IMR-90 (cell line): ENCODE measurements around the gene ZBTB44. TPM values are rescaled to one million over a fixed set of nuclear protein-coding genes. Genes with fewer than 3 reads are reported as not detected.

ENCODE experiments used
- ATAC-seq: fragments of 200-7000 bp; cut with Tn5 transposase; 2 replicates; pipeline ENCODE4 v1.9.1; 2020; ENCODE audit warnings: low read depth, mild to moderate bottlenecking, moderate library complexity
- BruUV-seq: library from RNA; stranded (reverse); fragments of 400-500 nt; replicated peaks from 2 replicates; lab custom pipeline; 2021; lab: Mats Ljungman, UMichigan
- CTCF ChIA-PET: fragments of 300-600 bp; formaldehyde crosslinking; extraction: SDS; loops from one replicate; lab custom pipeline; 2021; ENCODE audit warnings: antibody characterized with exemption; lab: Yijun Ruan, JAX
- POLR2A ChIA-PET: fragments of 300-600 bp; sonication (Branson Sonifier 250); formaldehyde crosslinking; loops from one replicate; lab custom pipeline; 2022; ENCODE audit warnings: antibody characterized with exemption; ENCODE audit not compliant: unreplicated experiment; lab: Charles Lee
- DNase-seq: peaks from one replicate; pipeline ENCODE4 v3.0.0; 2013
- H2AFZ ChIP-seq: replicated peaks from 2 replicates; pipeline ENCODE3; 2013; ENCODE audit warnings: low read length, mild to moderate bottlenecking; ENCODE audit not compliant: poor library complexity
- H2AK5ac ChIP-seq: 2 replicates; pipeline ENCODE4 v1.6.1; 2013; ENCODE audit warnings: low read depth, low read length, inconsistent platforms
- H2AK9ac ChIP-seq: replicated peaks from 2 replicates; pipeline ENCODE3; 2013; ENCODE audit warnings: mild to moderate bottlenecking, low read depth, low read length, moderate library complexity; ENCODE audit not compliant: poor library complexity
- H2BK120ac ChIP-seq: 2 replicates; pipeline ENCODE4 v1.6.1; 2013; ENCODE audit warnings: low read depth, low read length, inconsistent platforms
- H2BK15ac ChIP-seq: 3 replicates; pipeline ENCODE4 v1.6.1; 2013; ENCODE audit warnings: low read depth, low read length, inconsistent platforms
- H2BK20ac ChIP-seq: 2 replicates; pipeline ENCODE4 v1.6.1; 2013; ENCODE audit warnings: low read depth, mild to moderate bottlenecking, inconsistent platforms, low read length, moderate library complexity
- H2BK5ac ChIP-seq: 2 replicates; pipeline ENCODE4 v1.6.1; 2013; ENCODE audit warnings: mild to moderate bottlenecking, low read depth, low read length, inconsistent platforms; ENCODE audit not compliant: poor library complexity, severe bottlenecking
- H3K14ac ChIP-seq: replicated peaks from 2 replicates; pipeline ENCODE4 v1.6.1; 2013; ENCODE audit warnings: low read depth, low read length, inconsistent platforms
- H3K18ac ChIP-seq: 2 replicates; pipeline ENCODE4 v1.6.1; 2013; ENCODE audit warnings: low read depth, low read length, control low read depth
- H3K23ac ChIP-seq: 2 replicates; pipeline ENCODE4 v1.6.1; 2013; ENCODE audit warnings: low read depth, low read length, inconsistent platforms
- H3K27ac ChIP-seq: 2 replicates; pipeline ENCODE4 v1.5.1; 2013; ENCODE audit warnings: mild to moderate bottlenecking, control low read depth, low read length; ENCODE audit not compliant: insufficient read depth
- H3K27me3 ChIP-seq: 2 replicates; pipeline ENCODE4 v1.6.1; 2013; ENCODE audit warnings: low read length; ENCODE audit not compliant: control insufficient read depth, insufficient read depth
- H3K36me3 ChIP-seq: 2 replicates; pipeline ENCODE4 v1.6.1; 2013; ENCODE audit warnings: low read length, mixed read lengths; ENCODE audit not compliant: control insufficient read depth, insufficient read depth
- H3K4ac ChIP-seq: 2 replicates; pipeline ENCODE4 v1.6.1; 2013; ENCODE audit warnings: low read depth, low read length, inconsistent platforms
- H3K4me1 ChIP-seq: 2 replicates; pipeline ENCODE4 v1.6.1; 2013; ENCODE audit warnings: low read length, mixed read lengths; ENCODE audit not compliant: control insufficient read depth, insufficient read depth
- H3K4me2 ChIP-seq: 2 replicates; pipeline ENCODE4 v1.6.1; 2013; ENCODE audit warnings: low read depth, mild to moderate bottlenecking, control low read depth, low read length, moderate library complexity
- H3K4me3 ChIP-seq: 2 replicates; pipeline ENCODE4 v1.5.1; 2013; ENCODE audit warnings: low read depth, mild to moderate bottlenecking, control low read depth, low read length, moderate library complexity; ENCODE audit not compliant: insufficient read depth
- H3K56ac ChIP-seq: 2 replicates; pipeline ENCODE4 v1.6.1; 2013; ENCODE audit warnings: low read length, inconsistent platforms; ENCODE audit not compliant: insufficient read depth; ENCODE audit errors: extremely low read depth
- H3K79me1 ChIP-seq, 2 experiments: 2 replicates each; pipeline ENCODE4 v1.6.1; 2013; ENCODE audit warnings: low read length in 2 of 2, inconsistent platforms in 1 of 2, low read depth in 1 of 2
- H3K9ac ChIP-seq: 2 replicates; pipeline ENCODE4 v1.6.1; 2013; ENCODE audit warnings: low read depth, low read length, control low read depth
- H3K9me1 ChIP-seq: 2 replicates; pipeline ENCODE4 v1.6.1; 2013; ENCODE audit warnings: low read length, inconsistent platforms; ENCODE audit not compliant: insufficient read depth
- H3K9me3 ChIP-seq: 2 replicates; pipeline ENCODE4 v1.6.1; 2013; ENCODE audit warnings: low read length; ENCODE audit not compliant: control insufficient read depth, insufficient read depth
- H4K20me1 ChIP-seq: 2 replicates; pipeline ENCODE4 v1.6.1; 2013; ENCODE audit warnings: low read length, inconsistent platforms; ENCODE audit not compliant: insufficient read depth
- H4K5ac ChIP-seq: 2 replicates; pipeline ENCODE4 v1.6.1; 2013; ENCODE audit warnings: mild to moderate bottlenecking, low read depth, low read length, control low read depth
- H4K8ac ChIP-seq, 2 experiments: 2 replicates each; pipeline ENCODE4 v1.6.1; 2013; ENCODE audit warnings: low read depth in 2 of 2, low read length in 2 of 2, control low read depth in 1 of 2, inconsistent platforms in 1 of 2
- H4K91ac ChIP-seq: 2 replicates; pipeline ENCODE4 v1.6.1; 2013; ENCODE audit warnings: low read depth, low read length, inconsistent platforms; ENCODE audit not compliant: insufficient read depth
- BHLHE40 ChIP-seq: fragments of 150-350 bp; IDR thresholded peaks from 2 replicates; pipeline ENCODE4 v1.6.1; 2016; ENCODE audit warnings: mild to moderate bottlenecking, low read depth, low read length
- CEBPB ChIP-seq: IDR thresholded peaks from 2 replicates; pipeline ENCODE4 v1.6.1; 2012; ENCODE audit warnings: low read depth, low read length, improper control_type of control experiment
- FOS ChIP-seq: fragments of 150-350 bp; IDR thresholded peaks from 2 replicates; pipeline ENCODE4 v1.6.1; 2016; ENCODE audit warnings: low read depth, low read length
- MAZ ChIP-seq: IDR thresholded peaks from 2 replicates; pipeline ENCODE4 v1.6.1; 2012; ENCODE audit warnings: low read depth, mild to moderate bottlenecking, low read length, improper control_type of control experiment, moderate library complexity, borderline replicate concordance
- NFE2L2 ChIP-seq: fragments of 150-350 bp; IDR thresholded peaks from 2 replicates; pipeline ENCODE4 v1.6.1; 2016; ENCODE audit warnings: low read depth, mild to moderate bottlenecking, low read length
- RFX5 ChIP-seq: IDR thresholded peaks from 2 replicates; pipeline ENCODE4 v1.8.0; 2012; ENCODE audit warnings: low read depth, mild to moderate bottlenecking, low read length, moderate library complexity
- SMC3 ChIP-seq: fragments of 150-350 bp; IDR thresholded peaks from 2 replicates; pipeline ENCODE4 v1.6.1; 2016; ENCODE audit warnings: low read depth, mild to moderate bottlenecking, antibody characterized with exemption, low read length, moderate library complexity
- WGBS, 2 experiments: methylation state at CpG; one replicate each; pipeline versions ENCODE4 v1.1.5 to v1.1.7; 2013; ENCODE audit warnings: missing lambda C conversion rate in 2 of 2; ENCODE audit not compliant: insufficient read length in 1 of 2; ENCODE audit errors: extremely low coverage in 2 of 2; 5-methylcytosine and 5-hydroxymethylcytosine counted together
- dilution Hi-C: fragments of 300-500 bp; cut with HindIII; formaldehyde crosslinking; loops from one replicate; pipeline ENCODE4 v1.14.3; 2018; ENCODE audit warnings: low sequenced_read_pairs; ENCODE audit not compliant: unreplicated experiment
- in situ Hi-C: fragments of 300-500 bp; cut with MboI; formaldehyde crosslinking; loops from 3 replicates; pipeline ENCODE4 v1.14.3; 2019; ENCODE audit warnings: low sequenced_read_pairs, inconsistent platforms, mixed read lengths
- intact Hi-C: fragments of 100-400 bp; cut with micrococcal nuclease; formaldehyde crosslinking; loops from 2 replicates; pipeline ENCODE4 v1.10.0; 2022
- polyA plus RNA-seq, 3 experiments: library from polyadenylated mRNA; depleted of rRNA; stranded (reverse); fragments of >200 nt; gene quantifications; 2 replicates each; pipeline ENCODE4 v1.2.3, GENCODE V29; 2012; ENCODE audit warnings: low replicate concordance in 1 of 3
- total RNA-seq: library from RNA; depleted of rRNA; stranded (reverse); fragments of >200 nt; gene quantifications from 2 replicates; pipeline ENCODE4 v1.2.3, GENCODE V29; 2012
- TF ChIP-seq, protein P1 (sequence below): fragments of 150-350 bp; IDR thresholded peaks from 2 replicates; pipeline ENCODE4 v1.6.1; 2017; ENCODE audit warnings: mild to moderate bottlenecking, antibody characterized with exemption, low read length, low read depth

Gene ZBTB44
- total and polyA plus RNA-seq, 2 of the 4 experiments (the other 2 are of a cell fraction) = 6.9 to 23.3 TPM

DNA sequence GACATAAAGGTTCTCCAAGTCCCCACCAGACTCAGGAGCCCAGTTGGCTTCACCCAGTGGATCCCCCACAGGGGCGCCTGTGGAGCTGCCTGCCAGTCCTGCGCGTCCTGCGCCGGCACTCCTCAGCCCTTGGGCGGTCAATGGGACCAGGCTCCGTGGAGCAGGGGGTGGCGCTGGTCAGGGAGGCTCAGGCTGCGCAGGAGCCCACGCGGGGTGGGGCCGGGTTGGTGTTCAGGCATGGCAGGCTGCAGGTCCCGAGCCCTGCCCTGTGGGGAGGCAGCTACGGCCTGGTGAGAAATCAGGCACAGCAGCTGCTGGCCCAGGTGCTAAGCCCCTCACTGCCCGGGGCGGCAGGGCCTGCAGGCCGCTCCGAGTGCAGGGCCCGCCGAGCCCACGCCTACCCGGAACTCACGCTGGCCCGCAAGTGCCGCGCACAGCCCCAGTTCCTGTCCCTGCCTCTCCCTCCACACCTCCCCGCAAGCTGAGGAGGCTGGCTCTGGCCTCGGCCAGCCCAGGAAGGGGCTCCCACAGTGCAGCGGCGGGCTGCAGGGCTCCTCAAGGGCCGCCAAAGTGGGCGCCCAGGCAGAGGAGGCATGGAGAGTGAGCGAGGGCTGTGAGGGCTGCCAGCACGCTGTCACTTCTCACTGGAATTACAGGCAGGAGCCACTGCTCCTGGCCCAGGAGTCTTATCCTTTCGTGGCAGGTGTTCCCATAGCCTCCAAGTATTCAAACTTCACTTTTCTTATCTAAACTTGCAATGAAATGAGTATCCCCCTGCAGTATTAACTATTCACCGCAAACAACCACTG is 22.8 kb upstream of the ZBTB44 start:
- no peak overlapping the region for H3K23ac ChIP-seq
- H3K9me3 ChIP-seq = peaks cover 4% of the 10 kb centered on the region; the same call in 1 of the 2 replicates
- H3K4me1 ChIP-seq = no peaks in the 10 kb centered on the region
- no peak overlapping the region for H4K5ac ChIP-seq
- ChIA-PET CTCF (interaction anchor here (0.7 kb wide), 1 partner anchor 491 kb away, joined by 4 read pairs; no protein-coding TSS in a partner anchor), POLR2A (no interaction called here)
- H2AK9ac ChIP-seq = no peak overlapping the region
- H3K27me3 ChIP-seq = peaks cover 5% of the 10 kb centered on the region; the same call in 1 of the 2 replicates
- H3K36me3 ChIP-seq = no peaks in the 10 kb centered on the region
- no peak overlapping the region for H3K14ac ChIP-seq
- H3K18ac ChIP-seq = no peak overlapping the region
- H4K91ac ChIP-seq = no peak overlapping the region
- no peak overlapping the region for H3K4me3 ChIP-seq
- H3K4me2 ChIP-seq = no peak overlapping the region
- no peaks in the 10 kb centered on the region for H4K20me1 ChIP-seq
- no peaks in the 10 kb centered on the region for H3K9me1 ChIP-seq
- H2BK5ac ChIP-seq = no peak overlapping the region
- no peak for ATAC-seq
- no peak overlapping the region for H2BK120ac ChIP-seq
- no peak overlapping the region for H3K27ac ChIP-seq
- intact Hi-C loops = no loop called here
- no peak for DNase-seq
- BruUV-seq = no TSS peak
- H3K56ac ChIP-seq = no peak overlapping the region
- in situ Hi-C loops = no loop called here
- no peak overlapping the region for H3K9ac ChIP-seq
- no peak overlapping the region for H2BK15ac ChIP-seq
- no peak overlapping the region for H2AK5ac ChIP-seq
- H2AFZ ChIP-seq = no peak overlapping the region
- no peaks in the 10 kb centered on the region for H3K79me1 ChIP-seq
- H4K8ac ChIP-seq = no peak overlapping the region
- dilution Hi-C loops = no loop called here
- no peak overlapping the region for H3K4ac ChIP-seq
- 73% methylated on average over 3 of the region's 36 CpGs; no CpG with 5 or more reads in 1 of the 2 experiments for WGBS, 2 experiments
- no peak overlapping the region for H2BK20ac ChIP-seq
- TF ChIP-seq RFX5 = no peak
- TF ChIP-seq FOS = no peak
- no peak for TF ChIP-seq MAZ
- TF ChIP-seq, protein P1, sequence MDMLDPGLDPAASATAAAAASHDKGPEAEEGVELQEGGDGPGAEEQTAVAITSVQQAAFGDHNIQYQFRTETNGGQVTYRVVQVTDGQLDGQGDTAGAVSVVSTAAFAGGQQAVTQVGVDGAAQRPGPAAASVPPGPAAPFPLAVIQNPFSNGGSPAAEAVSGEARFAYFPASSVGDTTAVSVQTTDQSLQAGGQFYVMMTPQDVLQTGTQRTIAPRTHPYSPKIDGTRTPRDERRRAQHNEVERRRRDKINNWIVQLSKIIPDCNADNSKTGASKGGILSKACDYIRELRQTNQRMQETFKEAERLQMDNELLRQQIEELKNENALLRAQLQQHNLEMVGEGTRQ = no peak
- no peak for TF ChIP-seq NFE2L2
- TF ChIP-seq CEBPB = no peak
- TF ChIP-seq SMC3 = no peak
- TF ChIP-seq BHLHE40 = no peak
